RWPE2 (cell line): ENCODE measurements around the gene EFNA5.

Experiments used
- ATAC-seq: fragments of 200-7000 bp; cut with Tn5 transposase; 3 replicates; pipeline ENCODE4 v1.9.1; 2021; ENCODE audit warnings: low read depth
- DNase-seq: peaks from one replicate; pipeline ENCODE4 v3.0.0-alpha.2; 2020; ENCODE audit warnings: low spot score
- H3K27ac ChIP-seq: fragments of 450-650 bp; 2 replicates; pipeline ENCODE4 v1.5.1; 2017; ENCODE audit warnings: mild to moderate bottlenecking; ENCODE audit not compliant: poor library complexity, severe bottlenecking
- H3K27me3 ChIP-seq: fragments of 250-450 bp; sonication (Bioruptor Pico); 2 replicates; pipeline ENCODE4 v1.5.1; 2021; ENCODE audit warnings: mild to moderate bottlenecking, moderate library complexity; ENCODE audit not compliant: insufficient read depth, poor library complexity, severe bottlenecking
- H3K36me3 ChIP-seq: fragments of 250-450 bp; sonication (Bioruptor Pico); 2 replicates; pipeline ENCODE4 v1.5.1; 2020; ENCODE audit warnings: low read depth, mild to moderate bottlenecking, moderate library complexity
- H3K4me1 ChIP-seq: fragments of 250-450 bp; sonication (Bioruptor Pico); 2 replicates; pipeline ENCODE4 v1.5.1; 2021; ENCODE audit warnings: mild to moderate bottlenecking, moderate library complexity; ENCODE audit not compliant: insufficient read depth, poor library complexity, severe bottlenecking
- H3K4me3 ChIP-seq: fragments of 250-450 bp; sonication (Bioruptor Pico); 2 replicates; pipeline ENCODE4 v1.5.1; 2021; ENCODE audit warnings: mild to moderate bottlenecking, moderate library complexity; ENCODE audit not compliant: severe bottlenecking
- H3K9me3 ChIP-seq: fragments of 250-450 bp; sonication (Bioruptor Pico); 2 replicates; pipeline ENCODE4 v1.5.1; 2021; ENCODE audit warnings: mild to moderate bottlenecking, moderate library complexity; ENCODE audit not compliant: severe bottlenecking
- CTCF ChIP-seq: fragments of 450-650 bp; IDR thresholded peaks from one replicate; pipeline ENCODE4 v1.5.1; 2017; ENCODE audit warnings: mild to moderate bottlenecking, moderate library complexity; ENCODE audit not compliant: poor library complexity, severe bottlenecking

Gene EFNA5

GRCh38 chr5:107512029-107512428, 158.7 kb downstream of the EFNA5 start:
- DNase-seq (no peak), ATAC-seq (no peak)
- no peak overlapping the region for H3K4me3 ChIP-seq
- H3K27ac ChIP-seq = no peak overlapping the region
- no peaks in the 10 kb centered on the region for H3K27me3 ChIP-seq
- no peak for TF ChIP-seq CTCF
- H3K4me1 ChIP-seq = peaks cover 9% of the 10 kb centered on the region
- H3K36me3 ChIP-seq = no peaks in the 10 kb centered on the region
- H3K9me3 ChIP-seq = no peaks in the 10 kb centered on the region

- TF ChIP-seq CTCF = no peak
- ATAC-seq (no peak), DNase-seq (no peak)
- no peaks in the 10 kb centered on the region for H3K36me3 ChIP-seq
- H3K4me1 ChIP-seq = peaks cover 9% of the 10 kb centered on the region
- H3K9me3 ChIP-seq = no peaks in the 10 kb centered on the region
- H3K27ac ChIP-seq = no peak overlapping the region
- H3K27me3 ChIP-seq = no peaks in the 10 kb centered on the region
- H3K4me3 ChIP-seq = no peak overlapping the region
These were observed 160.6 kb downstream of the EFNA5 start for GRCh38 chr5:107510125-107510524.

- no peak for ATAC-seq
- Histone ChIP-seq H3K4me3 (no peak overlapping the region), H3K27ac (no peak overlapping the region), H3K4me1 (no peaks in the 10 kb centered on the region), H3K36me3 (no peaks in the 10 kb centered on the region), H3K9me3 (no peaks in the 10 kb centered on the region), H3K27me3 (no peaks in the 10 kb centered on the region)
- DNase-seq = no peak
- TF ChIP-seq CTCF = no peak
These were observed 162.6 kb downstream of the EFNA5 start for GRCh38 chr5:107508097-107508496.

GRCh38 chr5:107505763-107506534, 164.8 kb downstream of the EFNA5 start:
- no peak for TF ChIP-seq CTCF
- Histone ChIP-seq H3K36me3 (no peaks in the 10 kb centered on the region), H3K27me3 (no peaks in the 10 kb centered on the region), H3K27ac (no peak overlapping the region), H3K9me3 (no peaks in the 10 kb centered on the region), H3K4me1 (peaks cover 16% of the 10 kb centered on the region), H3K4me3 (no peak overlapping the region)
- ATAC-seq (no peak), DNase-seq (no peak)

- H3K4me1 ChIP-seq = peaks cover 17% of the 10 kb centered on the region
- ATAC-seq (no peak), DNase-seq (no peak)
- no peak for TF ChIP-seq CTCF
- H3K36me3 ChIP-seq = no peaks in the 10 kb centered on the region
- no peaks in the 10 kb centered on the region for H3K9me3 ChIP-seq
- H3K27ac ChIP-seq = no peak overlapping the region
- no peak overlapping the region for H3K4me3 ChIP-seq
- H3K27me3 ChIP-seq = no peaks in the 10 kb centered on the region
These were observed 166.3 kb downstream of the EFNA5 start for GRCh38 chr5:107504424-107504823.
